Vagina (tissue), 2 donors: ENCODE results near the gene CTNND2. TPM values are rescaled to one million over a fixed set of nuclear protein-coding genes. Genes with fewer than 3 reads are reported as not detected.

ENCODE experiments used
- DNase-seq, 2 donors: peaks; one replicate each; pipeline ENCODE4 v3.0.0-alpha.2; 2017; ENCODE audit errors: extremely low spot score in 2 of 2
- H3K27ac ChIP-seq: fragments of 200-600 bp; sonication (generic); one replicate; pipeline ENCODE4 v1.5.1; 2019
- H3K27me3 ChIP-seq: fragments of 200-600 bp; sonication (generic); one replicate; pipeline ENCODE4 v1.5.1; 2019
- H3K36me3 ChIP-seq, 2 donors: fragments of 200-600 bp; sonication (generic); one replicate each; pipeline ENCODE4 v1.5.1; 2017 to 2019
- H3K4me1 ChIP-seq: fragments of 200-600 bp; sonication (generic); one replicate; pipeline ENCODE4 v1.5.1; 2019
- H3K4me3 ChIP-seq, 2 donors: fragments of 200-600 bp; sonication (generic); 1 replicate in 1 of 2; 2 replicates in 1 of 2; pipeline ENCODE4 v1.5.1; 2016 to 2019
- H3K9me3 ChIP-seq: fragments of 200-600 bp; sonication (generic); one replicate; pipeline ENCODE4 v1.5.1; 2019
- POLR2A ChIP-seq, 2 donors: fragments of 450-650 bp; IDR thresholded peaks; one replicate each; pipeline ENCODE4 v1.6.1; 2017; ENCODE audit warnings: antibody characterized with exemption in 2 of 2, mild to moderate bottlenecking in 2 of 2, moderate library complexity in 2 of 2
- POLR2AphosphoS5 ChIP-seq, 2 donors: sonication (generic); formaldehyde crosslinking; IDR thresholded peaks; one replicate each; pipeline ENCODE4 v1.9.0; 2017; ENCODE audit warnings: antibody characterized with exemption in 2 of 2, mild to moderate bottlenecking in 2 of 2, low read depth in 1 of 2; ENCODE audit not compliant: insufficient read depth in 1 of 2
- intact Hi-C: fragments of 100-400 bp; cut with DNase I; formaldehyde crosslinking; loops from one replicate; pipeline ENCODE4 v1.15.1; 2023
- total RNA-seq: library from RNA; depleted of rRNA; stranded (reverse); fragments of >200 nt; gene quantifications from one replicate; pipeline ENCODE4 v1.2.3, GENCODE V29; 2016
- TF ChIP-seq, protein P1 (sequence below), 3 experiments: fragments of 450-650 bp in 2 of 3; fragments of 200-600 bp in 1 of 3; sonication (generic) in 1 of 3; IDR thresholded peaks; one replicate each; pipeline ENCODE4 v1.5.1; 2017 to 2019; ENCODE audit warnings: antibody characterized with exemption in 3 of 3, mild to moderate bottlenecking in 2 of 3, moderate library complexity in 2 of 3

Gene CTNND2
- total RNA-seq, 1 donor from 2014 or later: 1.7 TPM

DNA sequence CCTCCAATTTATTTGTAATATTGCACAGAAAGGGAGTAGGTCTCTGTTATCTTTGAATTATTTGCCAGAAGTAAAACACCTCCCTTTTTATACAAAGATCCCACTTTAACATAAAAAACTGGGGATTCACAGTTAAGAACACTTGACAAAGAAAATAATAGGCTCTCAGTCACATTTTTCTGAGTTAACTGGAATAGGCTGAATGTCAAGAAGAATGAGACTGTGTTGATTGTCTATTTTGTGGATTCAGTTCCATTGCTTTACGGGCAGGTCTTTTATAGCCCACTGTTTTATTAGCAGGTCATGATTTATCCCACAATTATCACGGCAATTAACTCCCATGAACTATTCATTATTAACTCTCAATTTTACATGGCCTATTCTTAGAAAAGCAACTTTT lies 427.4 kb downstream of the CTNND2 start:
- Histone ChIP-seq H3K36me3 (no peaks in the 10 kb centered on the region), H3K27me3 (no peaks in the 10 kb centered on the region), H3K9me3 (no peaks in the 10 kb centered on the region), H3K27ac (no peak overlapping the region), H3K4me1 (no peaks in the 10 kb centered on the region), H3K4me3 (no peak overlapping the region)
- TF ChIP-seq POLR2AphosphoS5 (IDR thresholded peaks at IDR 0.05; ENCODE audit: insufficient read depth in 1 of 2, low read depth in 1 of 2) (no peak), POLR2A (IDR thresholded peaks at IDR 0.05) (no peak)
- TF ChIP-seq, protein P1, sequence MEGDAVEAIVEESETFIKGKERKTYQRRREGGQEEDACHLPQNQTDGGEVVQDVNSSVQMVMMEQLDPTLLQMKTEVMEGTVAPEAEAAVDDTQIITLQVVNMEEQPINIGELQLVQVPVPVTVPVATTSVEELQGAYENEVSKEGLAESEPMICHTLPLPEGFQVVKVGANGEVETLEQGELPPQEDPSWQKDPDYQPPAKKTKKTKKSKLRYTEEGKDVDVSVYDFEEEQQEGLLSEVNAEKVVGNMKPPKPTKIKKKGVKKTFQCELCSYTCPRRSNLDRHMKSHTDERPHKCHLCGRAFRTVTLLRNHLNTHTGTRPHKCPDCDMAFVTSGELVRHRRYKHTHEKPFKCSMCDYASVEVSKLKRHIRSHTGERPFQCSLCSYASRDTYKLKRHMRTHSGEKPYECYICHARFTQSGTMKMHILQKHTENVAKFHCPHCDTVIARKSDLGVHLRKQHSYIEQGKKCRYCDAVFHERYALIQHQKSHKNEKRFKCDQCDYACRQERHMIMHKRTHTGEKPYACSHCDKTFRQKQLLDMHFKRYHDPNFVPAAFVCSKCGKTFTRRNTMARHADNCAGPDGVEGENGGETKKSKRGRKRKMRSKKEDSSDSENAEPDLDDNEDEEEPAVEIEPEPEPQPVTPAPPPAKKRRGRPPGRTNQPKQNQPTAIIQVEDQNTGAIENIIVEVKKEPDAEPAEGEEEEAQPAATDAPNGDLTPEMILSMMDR (IDR thresholded peaks at IDR 0.05): no peak
- DNase-seq: no peak
- intact Hi-C loops: no loop called here

DNA sequence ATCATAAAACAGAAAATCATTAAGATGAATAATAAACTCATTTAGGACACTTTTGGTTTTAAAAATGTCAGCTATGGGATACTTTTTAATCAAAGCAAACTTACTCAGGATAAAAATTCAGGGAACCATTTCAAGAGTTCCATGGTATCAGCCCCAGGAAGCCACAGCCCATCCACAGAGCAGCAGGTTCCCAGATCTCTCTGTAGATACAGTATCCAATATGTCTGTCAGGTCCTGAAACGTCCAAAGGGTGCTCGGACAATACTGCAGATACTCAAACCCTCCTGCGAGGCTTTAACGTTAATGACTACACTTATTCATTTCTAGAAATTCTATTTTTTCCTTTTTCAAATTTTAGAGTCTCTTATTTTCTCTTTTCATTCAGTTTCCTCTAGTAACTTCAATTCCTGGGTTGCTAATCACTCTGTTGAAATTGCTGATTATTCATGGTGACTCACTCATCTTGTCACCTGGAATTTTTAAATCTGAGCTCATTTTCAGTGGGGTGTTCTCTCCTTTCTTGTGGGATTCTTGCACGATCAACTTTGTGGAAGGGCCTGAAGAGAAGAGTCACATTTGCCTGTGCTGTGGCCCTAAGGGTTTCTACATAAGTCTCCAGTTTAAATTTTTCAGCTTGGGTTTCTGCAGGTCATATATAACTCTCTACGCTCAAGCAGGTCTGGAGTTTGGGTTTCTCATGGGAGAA lies 435.8 kb downstream of the CTNND2 start:
- Histone ChIP-seq H3K27me3 (no peaks in the 10 kb centered on the region), H3K4me1 (no peaks in the 10 kb centered on the region), H3K9me3 (no peaks in the 10 kb centered on the region), H3K36me3 (no peaks in the 10 kb centered on the region), H3K27ac (no peak overlapping the region), H3K4me3 (no peak overlapping the region)
- TF ChIP-seq POLR2AphosphoS5 (IDR thresholded peaks at IDR 0.05; ENCODE audit: insufficient read depth in 1 of 2, low read depth in 1 of 2): no peak
- no peak for TF ChIP-seq POLR2A (IDR thresholded peaks at IDR 0.05)
- TF ChIP-seq, protein P1 (IDR thresholded peaks at IDR 0.05): no peak
- intact Hi-C loops: no loop called here
- no peak for DNase-seq

DNA sequence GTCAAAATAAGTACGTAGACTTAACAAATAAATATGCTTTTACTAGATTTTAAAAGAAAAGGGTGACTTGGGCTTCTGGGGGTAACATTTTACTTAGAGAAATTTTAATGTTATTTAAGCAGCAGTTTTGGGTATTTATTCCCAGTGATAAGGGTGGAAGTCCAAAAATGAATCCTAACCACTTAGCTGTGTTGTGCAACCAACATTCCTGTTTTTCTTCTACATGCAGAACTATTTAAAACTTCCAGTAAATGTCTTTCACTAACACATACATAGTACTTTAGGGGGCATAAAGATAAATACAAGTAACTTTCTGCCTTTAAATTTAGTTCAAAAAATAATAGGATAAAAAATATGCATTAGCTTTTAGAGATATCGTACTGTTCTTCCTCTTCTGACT lies 436.7 kb downstream of the CTNND2 start:
- Histone ChIP-seq H3K4me1 (no peaks in the 10 kb centered on the region), H3K4me3 (no peak overlapping the region), H3K36me3 (no peaks in the 10 kb centered on the region), H3K9me3 (no peaks in the 10 kb centered on the region), H3K27ac (no peak overlapping the region), H3K27me3 (no peaks in the 10 kb centered on the region)
- TF ChIP-seq, protein P1 (IDR thresholded peaks at IDR 0.05): no peak
- TF ChIP-seq POLR2A (IDR thresholded peaks at IDR 0.05) (no peak), POLR2AphosphoS5 (IDR thresholded peaks at IDR 0.05; ENCODE audit: insufficient read depth in 1 of 2, low read depth in 1 of 2) (no peak)
- no peak for DNase-seq
- intact Hi-C loops: no loop called here

DNA sequence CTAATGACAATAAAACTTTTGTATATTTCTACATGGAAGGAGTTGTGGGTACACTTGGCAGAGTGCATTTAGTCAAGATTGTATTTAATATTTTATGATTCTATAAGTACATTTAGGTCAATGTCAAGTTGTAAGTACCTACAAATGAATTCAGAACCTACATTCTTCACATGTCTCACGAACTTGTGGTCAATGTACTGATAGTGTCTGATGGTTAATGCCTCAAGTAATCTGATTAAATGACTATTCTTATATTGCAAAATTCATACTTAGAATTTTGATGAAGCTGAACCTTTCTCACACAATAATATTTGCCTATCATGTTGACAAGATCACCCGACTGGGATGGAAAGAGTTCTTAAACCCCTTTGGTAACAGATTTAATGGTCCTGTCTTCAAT lies 444.5 kb downstream of the CTNND2 start:
- no peak for DNase-seq
- Histone ChIP-seq H3K27ac (no peak overlapping the region), H3K4me1 (no peaks in the 10 kb centered on the region), H3K27me3 (no peaks in the 10 kb centered on the region), H3K36me3 (no peaks in the 10 kb centered on the region), H3K9me3 (no peaks in the 10 kb centered on the region), H3K4me3 (no peak overlapping the region)
- intact Hi-C loops: no loop called here
- no peak for TF ChIP-seq POLR2A (IDR thresholded peaks at IDR 0.05)
- TF ChIP-seq, protein P1 (IDR thresholded peaks at IDR 0.05): no peak
- no peak for TF ChIP-seq POLR2AphosphoS5 (IDR thresholded peaks at IDR 0.05; ENCODE audit: insufficient read depth in 1 of 2, low read depth in 1 of 2)

DNA sequence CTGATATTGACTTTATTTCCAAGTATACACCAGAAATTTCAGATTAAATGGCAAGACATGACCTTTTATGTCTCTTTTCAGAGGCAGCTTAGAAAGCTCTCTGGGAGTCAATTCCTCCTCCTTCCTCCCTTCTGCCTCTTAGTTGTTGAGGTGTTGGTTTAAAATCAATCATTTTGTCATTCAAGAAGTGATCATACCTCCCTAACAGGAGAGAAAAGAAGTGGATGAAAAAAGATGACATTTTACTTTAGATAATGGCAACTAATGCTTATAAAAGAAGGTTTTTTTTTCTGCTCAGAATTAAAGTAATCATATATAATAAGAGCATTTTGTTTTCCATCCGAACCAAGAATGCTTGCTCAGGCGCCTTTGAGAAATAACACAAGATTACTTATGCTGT lies 448.7 kb downstream of the CTNND2 start:
- no peaks in the 10 kb centered on the region for H3K4me1 ChIP-seq
- TF ChIP-seq, protein P1 (IDR thresholded peaks at IDR 0.05): no peak
- TF ChIP-seq POLR2AphosphoS5 (IDR thresholded peaks at IDR 0.05; ENCODE audit: insufficient read depth in 1 of 2, low read depth in 1 of 2) (no peak), POLR2A (IDR thresholded peaks at IDR 0.05) (no peak)
- no peaks in the 10 kb centered on the region for H3K27me3 ChIP-seq
- DNase-seq: no peak
- no peak overlapping the region for H3K4me3 ChIP-seq
- intact Hi-C loops: no loop called here
- no peaks in the 10 kb centered on the region for H3K9me3 ChIP-seq
- no peak overlapping the region for H3K27ac ChIP-seq
- no peaks in the 10 kb centered on the region for H3K36me3 ChIP-seq
